HG03039 (cell line): Measurements from ENCODE around the gene DOK3.

Experiments used
- ATAC-seq: cut with Tn5 transposase; IDR thresholded peaks from one replicate; pipeline ENCODE4 v1.9.1; 2021; ENCODE audit warnings: mild to moderate bottlenecking, moderate library complexity; ENCODE audit not compliant: unreplicated experiment

The DOK3 gene

GRCh38 chr5:177514541-177514940 is 4.9 kb upstream of the DOK3 start:
- ATAC-seq: no peak

GRCh38 chr5:177513500-177513899 is 3.9 kb upstream of the DOK3 start:
- no peak for ATAC-seq

GRCh38 chr5:177512736-177513380 is 3.2 kb upstream of the DOK3 start:
- ATAC-seq: no peak

- ATAC-seq: no peak
Observed at GRCh38 chr5:177511796-177512675, 2.4 kb upstream of the DOK3 start.

- no peak for ATAC-seq
Observed at GRCh38 chr5:177511181-177511580, 1.6 kb upstream of the DOK3 start.

- ATAC-seq: no peak
Observed at GRCh38 chr5:177510567-177511053, 984 bp upstream of the DOK3 start.

GRCh38 chr5:177509991-177510566 is 453 bp upstream of the DOK3 start:
- no peak for ATAC-seq

GRCh38 chr5:177508837-177509236 is 789 bp downstream of the DOK3 start:
- ATAC-seq: no peak

- no peak for ATAC-seq
Observed at GRCh38 chr5:177508221-177508611, 1.4 kb downstream of the DOK3 start.

- ATAC-seq: no peak
Observed at GRCh38 chr5:177507596-177508220, 1.9 kb downstream of the DOK3 start.

GRCh38 chr5:177507165-177507564 is 2.5 kb downstream of the DOK3 start:
- no peak for ATAC-seq

- no peak for ATAC-seq
Observed at GRCh38 chr5:177505075-177505474, 4.6 kb downstream of the DOK3 start.

- ATAC-seq: no peak
Observed at GRCh38 chr5:177504086-177505056, 5.3 kb downstream of the DOK3 start.

- no peak for ATAC-seq
Observed at GRCh38 chr5:177503351-177504085, 6.1 kb downstream of the DOK3 start.

- ATAC-seq: no peak
Observed at GRCh38 chr5:177502886-177503285, 6.7 kb downstream of the DOK3 start.

- ATAC-seq: no peak
Observed at GRCh38 chr5:177501874-177502678, 7.5 kb downstream of the DOK3 start.

- no peak for ATAC-seq
Observed at GRCh38 chr5:177500685-177501522, 8.7 kb downstream of the DOK3 start.

- no peak for ATAC-seq
Observed at GRCh38 chr5:177499842-177500241, 9.8 kb downstream of the DOK3 start.
